Left cardiac atrium (tissue), 4 donors: ENCODE data around the gene RBM10. TPM values are rescaled to one million over a fixed set of nuclear protein-coding genes. Genes with fewer than 3 reads are reported as not detected.

Experiments
- ATAC-seq, 2 donors: fragments of 200-7000 bp; cut with Tn5 transposase; one replicate each; pipeline ENCODE4 v1.9.1; 2020; ENCODE audit warnings: mild to moderate bottlenecking in 2 of 2, moderate library complexity in 2 of 2
- DNase-seq: peaks from one replicate; pipeline ENCODE4 v3.0.0-alpha.2; 2020
- intact Hi-C, 2 donors: fragments of 100-400 bp; cut with DNase I; formaldehyde crosslinking; loops; one replicate each; pipeline versions ENCODE4 v1.14.1 to v1.15.1; 2022 to 2023
- total RNA-seq, 2 donors: library from RNA; stranded (reverse); fragmentation: NEBNext Ultra II Directional; extraction: Animal tissue kit (Norgen Biotek cat#: 25700); gene quantifications; one replicate each; pipeline ENCODE4 v1.2.1, GENCODE V29; 2021
- donor health status: DM: no; HTN: yes; CAD: no.
- donor health status: DM: no; HTN: yes; CAD: no; lungs with severe emphysema.
- donor health status: DM: yes; HTN: yes; CAD: no.
- donor health status: Dilated cardiomyopathy.

RBM10 gene
- total RNA-seq, 2 donors from 2014 or later: 22.1 to 23.9 TPM

- ATAC-seq (peak; percentile 49 to 84), DNase-seq (peak; percentile 38)
- intact Hi-C loops: no loop called here
Observed at GRCh38 chrX:47209508-47210238, 64.7 kb downstream of the RBM10 start.

- ATAC-seq (no peak), DNase-seq (peak; percentile 12)
- intact Hi-C loops: no loop called here
Observed at GRCh38 chrX:47210661-47211425, 65.8 kb downstream of the RBM10 start.

- intact Hi-C loops: no loop called here
- DNase-seq (peak; percentile 7), ATAC-seq (no peak)
Observed at GRCh38 chrX:47212381-47213293, 67.6 kb downstream of the RBM10 start.

- ATAC-seq (no peak), DNase-seq (peak; percentile 19)
- intact Hi-C loops: no loop called here
Observed at GRCh38 chrX:47214435-47215077, 69.5 kb downstream of the RBM10 start.

- intact Hi-C loops: no loop called here
- ATAC-seq: no peak
- DNase-seq: peak; percentile 14
Observed at GRCh38 chrX:47215291-47215900, 70.4 kb downstream of the RBM10 start.

GRCh38 chrX:47216393-47216925, 71.4 kb downstream of the RBM10 start:
- intact Hi-C loops: no loop called here
- no peak for ATAC-seq
- DNase-seq: peak; percentile 11

GRCh38 chrX:47217121-47217851, 72.3 kb downstream of the RBM10 start:
- intact Hi-C loops: no loop called here
- DNase-seq (peak; percentile 53), ATAC-seq (peak in 1 of 2 donors; percentile 8)

- intact Hi-C loops: no loop called here
- peak; percentile 99 for DNase-seq
- ATAC-seq: peak; percentile 88 to 92
Observed at GRCh38 chrX:47217852-47218279, 72.8 kb downstream of the RBM10 start.

- DNase-seq: peak; percentile 85
- ATAC-seq: peak; percentile 77 to 82
- intact Hi-C loops: no loop called here
Observed at GRCh38 chrX:47218280-47218919, 73.4 kb downstream of the RBM10 start, which contains the start of gene CDK16. Gene CDK16 (plus strand): TSS chrX:47218681. CDS start chrX:47223558, 4,877 bp downstream.

GRCh38 chrX:47218920-47219815, 74.1 kb downstream of the RBM10 start:
- ATAC-seq (peak; percentile 6 to 7), DNase-seq (peak; percentile 60)
- intact Hi-C loops: no loop called here

- intact Hi-C loops: no loop called here
- ATAC-seq: no peak
- DNase-seq: no peak
Observed at GRCh38 chrX:47221756-47222155, 76.7 kb downstream of the RBM10 start.

GRCh38 chrX:47222751-47223350, 77.8 kb downstream of the RBM10 start:
- ATAC-seq: no peak
- no peak for DNase-seq
- intact Hi-C loops: no loop called here

GRCh38 chrX:47223476-47224250, 78.6 kb downstream of the RBM10 start:
- no peak for ATAC-seq
- intact Hi-C loops: no loop called here
- DNase-seq: no peak

- intact Hi-C loops: no loop called here
- DNase-seq (no peak), ATAC-seq (no peak)
Observed at GRCh38 chrX:47224266-47224895, 79.4 kb downstream of the RBM10 start.

GRCh38 chrX:47224896-47225290, 79.9 kb downstream of the RBM10 start:
- DNase-seq: no peak
- ATAC-seq: no peak
- intact Hi-C loops: no loop called here
